Brain microvascular endothelial cell (primary cell): ENCODE results near the gene TULP1.

Experiments used
- DNase-seq: peaks from one replicate; pipeline ENCODE4 v3.0.0-alpha.2; 2020
- H3K27ac ChIP-seq: fragments of 250-450 bp; sonication (Bioruptor Pico); 2 replicates; pipeline ENCODE4 v1.5.1; 2020; ENCODE audit warnings: mild to moderate bottlenecking, moderate library complexity
- H3K27me3 ChIP-seq: fragments of 250-450 bp; sonication (Bioruptor Pico); replicated peaks from 2 replicates; pipeline ENCODE4 v1.5.1; 2020; ENCODE audit warnings: mild to moderate bottlenecking
- H3K36me3 ChIP-seq: fragments of 250-450 bp; sonication (Bioruptor Pico); replicated peaks from 2 replicates; pipeline ENCODE4 v1.5.1; 2020; ENCODE audit warnings: mild to moderate bottlenecking
- H3K4me3 ChIP-seq: 2 replicates; pipeline ENCODE4 v1.5.1; 2011; ENCODE audit warnings: low read depth, mild to moderate bottlenecking, control low read depth, low read length, moderate library complexity
- in situ Hi-C: cut with HindIII; loops from 2 replicates; pipeline ENCODE4 v1.10.0; 2017; ENCODE audit warnings: low sequenced_read_pairs, low pct_ligation_motif_present
- TF ChIP-seq, protein P1 (sequence below): IDR thresholded peaks from 2 replicates; pipeline ENCODE4 v1.5.1; 2011; ENCODE audit warnings: low read depth, mild to moderate bottlenecking, moderate library complexity, low read length, control low read depth, inconsistent platforms; ENCODE audit errors: missing control alignments

TULP1 gene

DNA sequence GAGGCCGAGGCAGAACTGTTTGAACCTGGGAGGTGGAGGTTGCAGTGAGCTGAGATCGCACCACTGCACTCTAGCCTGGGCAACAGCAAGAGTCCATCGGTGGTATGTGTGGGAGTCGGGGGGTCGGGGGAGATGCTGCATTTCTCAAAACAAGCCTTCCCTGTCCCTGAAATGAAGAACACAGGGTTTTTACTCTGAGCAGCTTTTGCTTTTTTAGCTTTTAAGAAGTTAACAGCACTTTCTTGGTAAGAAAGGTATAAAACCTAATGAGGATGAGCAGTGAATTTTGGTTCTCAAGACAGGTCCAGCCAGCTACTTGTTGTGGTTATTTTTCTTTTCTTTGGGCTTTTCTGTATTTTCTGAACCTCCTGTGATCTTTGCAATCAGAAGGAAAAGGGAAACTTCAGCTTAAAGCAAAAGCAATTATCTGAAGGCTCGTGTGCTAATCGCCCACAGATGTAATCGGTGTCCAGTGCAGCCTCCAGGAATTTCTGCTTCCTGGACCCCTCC lies 40.8 kb downstream of the TULP1 start:
- in situ Hi-C loops: no loop called here

DNA sequence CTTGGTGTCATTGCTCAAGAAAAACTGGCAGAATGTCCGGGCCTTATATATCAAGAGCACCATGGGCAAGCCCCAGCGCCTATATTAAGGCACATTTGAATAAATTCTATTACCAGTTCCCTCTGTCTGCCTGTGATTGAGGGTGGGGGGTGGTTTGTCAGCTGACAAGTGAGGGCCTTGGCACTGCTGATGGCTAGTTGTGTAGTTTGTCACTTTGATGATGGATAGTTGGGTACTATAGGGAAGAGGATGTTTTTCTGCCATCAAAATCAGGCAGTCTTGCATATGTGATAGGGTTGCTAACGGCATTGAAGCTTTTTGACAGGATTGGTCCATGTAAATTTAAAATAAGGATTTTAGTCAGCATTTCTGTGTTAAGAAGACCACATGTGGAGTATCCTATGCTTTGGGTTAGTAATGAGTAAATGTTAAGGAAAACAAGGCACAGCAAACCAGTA lies 42.0 kb downstream of the TULP1 start:
- in situ Hi-C loops: no loop called here
- no peak overlapping the region for H3K27ac ChIP-seq
- no peaks in the 10 kb centered on the region for H3K27me3 ChIP-seq
- peak overlapping the region; percentile 96 for H3K4me3 ChIP-seq
- H3K36me3 ChIP-seq: peaks cover 61% of the 10 kb centered on the region
- TF ChIP-seq, protein P1, sequence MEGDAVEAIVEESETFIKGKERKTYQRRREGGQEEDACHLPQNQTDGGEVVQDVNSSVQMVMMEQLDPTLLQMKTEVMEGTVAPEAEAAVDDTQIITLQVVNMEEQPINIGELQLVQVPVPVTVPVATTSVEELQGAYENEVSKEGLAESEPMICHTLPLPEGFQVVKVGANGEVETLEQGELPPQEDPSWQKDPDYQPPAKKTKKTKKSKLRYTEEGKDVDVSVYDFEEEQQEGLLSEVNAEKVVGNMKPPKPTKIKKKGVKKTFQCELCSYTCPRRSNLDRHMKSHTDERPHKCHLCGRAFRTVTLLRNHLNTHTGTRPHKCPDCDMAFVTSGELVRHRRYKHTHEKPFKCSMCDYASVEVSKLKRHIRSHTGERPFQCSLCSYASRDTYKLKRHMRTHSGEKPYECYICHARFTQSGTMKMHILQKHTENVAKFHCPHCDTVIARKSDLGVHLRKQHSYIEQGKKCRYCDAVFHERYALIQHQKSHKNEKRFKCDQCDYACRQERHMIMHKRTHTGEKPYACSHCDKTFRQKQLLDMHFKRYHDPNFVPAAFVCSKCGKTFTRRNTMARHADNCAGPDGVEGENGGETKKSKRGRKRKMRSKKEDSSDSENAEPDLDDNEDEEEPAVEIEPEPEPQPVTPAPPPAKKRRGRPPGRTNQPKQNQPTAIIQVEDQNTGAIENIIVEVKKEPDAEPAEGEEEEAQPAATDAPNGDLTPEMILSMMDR: no peak
- no peak for DNase-seq

More for the DNA sequence above, 40.8 kb downstream of the TULP1 start:
- no peak for DNase-seq
- no peaks in the 10 kb centered on the region for H3K27me3 ChIP-seq
- TF ChIP-seq, protein P1: no peak
- peak overlapping the region; percentile 12 for H3K27ac ChIP-seq
- peaks cover 67% of the 10 kb centered on the region for H3K36me3 ChIP-seq
- no peak overlapping the region for H3K4me3 ChIP-seq

DNA sequence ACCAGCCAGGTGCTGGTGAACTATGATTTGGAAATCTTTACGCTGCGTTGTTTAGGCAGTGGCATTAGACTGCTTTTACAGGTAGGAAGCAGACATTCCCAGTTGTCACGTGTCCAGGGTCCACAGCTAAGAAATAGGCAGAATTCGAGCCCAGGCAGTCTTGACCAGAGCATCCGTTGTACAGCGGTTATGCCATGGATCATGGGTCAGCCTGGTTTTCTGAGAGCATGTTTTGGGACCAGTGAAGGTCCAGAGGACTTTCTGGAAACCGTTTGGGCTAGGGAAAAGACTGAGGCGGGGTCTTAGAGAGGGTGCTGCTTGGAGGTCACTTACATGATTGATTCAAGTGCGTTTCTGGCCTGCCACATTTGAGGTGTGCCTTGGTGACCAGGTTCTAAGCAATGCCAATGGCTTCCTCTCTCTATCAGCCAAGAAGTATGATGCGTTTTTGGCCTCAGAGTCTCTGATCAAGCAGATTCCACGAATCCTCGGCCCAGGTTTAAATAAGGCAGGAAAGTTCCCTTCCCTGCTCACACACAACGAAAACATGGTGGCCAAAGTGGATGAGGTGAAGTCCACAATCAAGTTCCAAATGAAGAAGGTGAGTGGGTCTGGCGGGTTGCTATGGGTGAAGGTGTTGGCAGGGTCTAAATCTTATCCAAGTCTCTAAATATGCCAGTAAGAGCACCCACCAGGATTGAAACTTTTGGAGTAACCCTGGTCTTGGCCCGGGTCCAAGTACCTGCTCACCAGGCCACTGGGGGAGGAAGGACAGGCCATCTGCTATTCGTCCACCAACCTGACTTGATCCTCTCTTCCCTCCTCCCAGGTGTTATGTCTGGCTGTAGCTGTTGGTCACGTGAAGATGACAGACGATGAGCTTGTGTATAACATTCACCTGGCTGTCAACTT lies 42.7 kb downstream of the TULP1 start:
- Histone ChIP-seq H3K27ac (peak overlapping the region; percentile 87), H3K27me3 (no peaks in the 10 kb centered on the region), H3K4me3 (peak overlapping the region; percentile 96), H3K36me3 (peaks cover 55% of the 10 kb centered on the region)
- in situ Hi-C loops: no loop called here
- DNase-seq: no peak
- TF ChIP-seq, protein P1: no peak

DNA sequence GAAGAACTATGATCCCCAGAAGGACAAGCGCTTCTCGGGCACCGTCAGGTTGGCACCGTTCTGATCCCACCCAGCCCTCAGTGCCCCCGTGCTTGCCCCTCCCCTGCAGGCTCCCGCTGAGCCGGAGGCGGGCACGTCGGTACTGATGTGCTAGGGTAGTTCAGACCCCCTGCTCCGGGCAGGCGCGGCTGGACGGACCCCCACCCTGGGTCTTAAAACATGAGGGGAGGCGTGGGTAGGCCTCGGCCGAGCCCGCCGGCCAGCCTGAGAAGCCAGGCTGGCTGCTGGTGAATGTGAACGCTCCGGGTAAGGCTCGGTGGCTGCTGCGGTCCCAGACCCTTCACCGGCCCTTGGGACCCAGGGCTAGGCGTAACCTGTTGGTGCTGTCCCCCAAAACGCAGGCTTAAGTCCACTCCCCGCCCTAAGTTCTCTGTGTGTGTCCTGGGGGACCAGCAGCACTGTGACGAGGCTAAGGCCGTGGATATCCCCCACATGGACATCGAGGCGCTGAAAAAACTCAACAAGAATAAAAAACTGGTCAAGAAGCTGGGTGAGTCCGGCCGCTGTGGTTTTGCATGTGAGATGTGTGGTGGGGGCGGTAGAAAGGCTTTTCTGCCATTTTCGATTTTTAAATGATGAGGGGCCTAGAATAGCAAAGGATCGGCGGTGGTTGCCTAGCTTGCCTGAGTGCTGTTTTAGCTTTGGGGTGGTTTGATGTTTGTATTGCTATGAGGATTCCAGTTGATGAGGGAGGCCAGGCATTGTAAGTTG lies 43.5 kb downstream of the TULP1 start:
- peaks cover 49% of the 10 kb centered on the region for H3K36me3 ChIP-seq
- in situ Hi-C loops: no loop called here
- H3K27me3 ChIP-seq: no peaks in the 10 kb centered on the region
- H3K4me3 ChIP-seq: peak overlapping the region; percentile 96
- TF ChIP-seq, protein P1: no peak
- peak overlapping the region; percentile 87 for H3K27ac ChIP-seq
- DNase-seq: no peak

DNA sequence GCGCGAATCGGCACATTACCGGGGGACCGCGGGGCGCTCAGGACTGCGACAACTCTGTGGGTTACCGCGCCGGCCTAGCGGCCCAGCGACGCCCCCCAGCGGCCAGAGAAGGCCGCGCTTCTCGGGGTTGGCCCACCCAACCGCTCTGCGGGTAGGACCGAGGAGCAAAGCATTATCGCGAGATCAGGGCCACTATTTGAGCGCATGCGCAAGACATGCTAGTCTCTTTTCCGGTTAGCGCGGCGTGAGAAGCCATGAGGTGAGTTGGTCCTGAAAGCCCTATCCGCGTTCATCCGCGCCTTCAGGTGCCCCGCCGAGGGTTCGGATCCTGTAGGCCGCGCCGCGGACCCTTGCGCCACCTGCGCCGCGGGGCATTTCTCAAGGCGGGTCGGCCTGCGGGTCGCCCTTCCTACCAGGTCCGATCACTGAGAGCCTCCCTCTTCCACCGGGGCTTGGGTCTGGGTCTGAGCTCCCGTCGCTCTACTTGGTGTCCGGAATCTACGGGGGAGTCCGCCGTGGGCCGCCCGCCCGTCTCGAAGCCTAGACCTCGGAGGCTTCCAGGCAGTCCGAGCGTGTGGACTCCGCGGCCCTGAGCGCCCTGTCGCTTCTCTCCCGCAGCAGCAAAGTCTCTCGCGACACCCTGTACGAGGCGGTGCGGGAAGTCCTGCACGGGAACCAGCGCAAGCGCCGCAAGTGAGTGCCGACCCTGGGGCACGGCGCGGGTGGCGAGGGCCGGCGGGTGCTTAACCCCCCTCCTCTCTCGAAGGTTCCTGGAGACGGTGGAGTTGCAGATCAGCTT lies 44.3 kb downstream of the TULP1 start, which contains the start of gene RPL10A:
RPL10A (plus strand) TSS at position 221 of the 799 bp plus-strand sequence; CDS start at position 255, 34 bp downstream.
- peak within 1 kb of the TSS; percentile 87 for H3K27ac ChIP-seq

More for the DNA sequence above, 44.3 kb downstream of the TULP1 start, which contains the start of gene RPL10A:
- in situ Hi-C loops: no loop called here
- no peaks in the 10 kb centered on the region for H3K27me3 ChIP-seq
- H3K4me3 ChIP-seq: peak within 1 kb of the TSS; percentile 96
- peaks cover 47% of the 10 kb centered on the region for H3K36me3 ChIP-seq
- TF ChIP-seq, protein P1: peak; percentile 97
- DNase-seq: peak; percentile 94
